ENCODE data around the gene LEMD2.

GRCh38 chr6:33737267-33738026 is 51.5 kb downstream of the LEMD2 start:
- TF ChIP-seq PKNOX1 (IDR thresholded peaks at IDR 0.05): no peak
- TF ChIP-seq FOXK2 (IDR thresholded peaks at IDR 0.05): no peak
- TF ChIP-seq SP1 (IDR thresholded peaks at IDR 0.05): no peak
- no peak for TF ChIP-seq TARDBP (IDR thresholded peaks at IDR 0.05)
- TF ChIP-seq ARNT (IDR thresholded peaks at IDR 0.05): no peak
- no peak for TF ChIP-seq BHLHE40 (IDR thresholded peaks at IDR 0.05; ENCODE audit: borderline replicate concordance)
- no peak for TF ChIP-seq CTBP1 (IDR thresholded peaks at IDR 0.05; ENCODE audit: borderline replicate concordance)
- no peak for TF ChIP-seq ZNF384 (IDR thresholded peaks at IDR 0.05)
- no peak for TF ChIP-seq SUZ12 (IDR thresholded peaks at IDR 0.05)

All from HEK293T (cell line).